HG03095 (cell line): ENCODE data around the gene FKBP11.

Experiments
- ATAC-seq: cut with Tn5 transposase; IDR thresholded peaks from one replicate; pipeline ENCODE4 v1.9.1; 2021; ENCODE audit warnings: moderate library complexity; ENCODE audit not compliant: unreplicated experiment

FKBP11 gene

GRCh38 chr12:48956279-48957140 lies 31.2 kb upstream of the FKBP11 start:
- ATAC-seq, result peak; percentile 11

GRCh38 chr12:48954841-48955501 lies 29.7 kb upstream of the FKBP11 start:
- ATAC-seq, result no peak

- no peak for ATAC-seq
Observed at GRCh38 chr12:48954061-48954460, 28.8 kb upstream of the FKBP11 start.

GRCh38 chr12:48952691-48953090 lies 27.4 kb upstream of the FKBP11 start:
- ATAC-seq, result no peak

- ATAC-seq, result no peak
Observed at GRCh38 chr12:48947727-48948126, 22.4 kb upstream of the FKBP11 start.

GRCh38 chr12:48946943-48947342 lies 21.7 kb upstream of the FKBP11 start:
- no peak for ATAC-seq

- no peak for ATAC-seq
Observed at GRCh38 chr12:48946205-48946604, 20.9 kb upstream of the FKBP11 start.

GRCh38 chr12:48943221-48943620 lies 17.9 kb upstream of the FKBP11 start:
- ATAC-seq, result no peak

GRCh38 chr12:48940181-48940580 lies 14.9 kb upstream of the FKBP11 start:
- no peak for ATAC-seq

- no peak for ATAC-seq
Observed at GRCh38 chr12:48938805-48939204, 13.5 kb upstream of the FKBP11 start.

- ATAC-seq, result no peak
Observed at GRCh38 chr12:48937170-48937569, 11.9 kb upstream of the FKBP11 start.

- ATAC-seq, result no peak
Observed at GRCh38 chr12:48936379-48936979, 11.2 kb upstream of the FKBP11 start.

GRCh38 chr12:48934312-48934706 lies 9.0 kb upstream of the FKBP11 start:
- ATAC-seq, result no peak

- ATAC-seq, result no peak
Observed at GRCh38 chr12:48933664-48934311, 8.5 kb upstream of the FKBP11 start.

GRCh38 chr12:48932878-48933277 lies 7.6 kb upstream of the FKBP11 start:
- ATAC-seq, result no peak

- ATAC-seq, result no peak
Observed at GRCh38 chr12:48930475-48930874, 5.2 kb upstream of the FKBP11 start.

- no peak for ATAC-seq
Observed at GRCh38 chr12:48929551-48929950, 4.3 kb upstream of the FKBP11 start.

GRCh38 chr12:48927261-48927660 lies 2.0 kb upstream of the FKBP11 start:
- ATAC-seq, result no peak

- peak; percentile 73 for ATAC-seq
Observed at GRCh38 chr12:48924617-48925303, 532 bp downstream of the FKBP11 start.

- no peak for ATAC-seq
Observed at GRCh38 chr12:48923117-48923516, 2.2 kb downstream of the FKBP11 start.
